T-helper 1 cell treated with Interleukin-12 subunit alpha and Interleukin-12 subunit beta and Interleukin-4 antibody, amounts not matched to agents 30 μg/mL and 1 μg/mL, for 36 hours (primary cell): ENCODE data around the gene UBE2D1.

ENCODE experiments used
- H3K27ac Mint-ChIP-seq: one replicate; pipeline ENCODE4 v1.8.0; 2021; ENCODE audit warnings: mild to moderate bottlenecking, mixed read lengths
- H3K27me3 Mint-ChIP-seq: one replicate; pipeline ENCODE4 v1.8.0; 2021; ENCODE audit warnings: low read depth, mixed read lengths
- H3K36me3 Mint-ChIP-seq: one replicate; pipeline ENCODE4 v1.8.0; 2021; ENCODE audit warnings: low read depth, mixed read lengths
- H3K4me1 Mint-ChIP-seq: one replicate; pipeline ENCODE4 v1.8.0; 2021; ENCODE audit warnings: low read depth, mixed read lengths
- H3K4me3 Mint-ChIP-seq: one replicate; pipeline ENCODE4 v1.8.0; 2021; ENCODE audit warnings: mild to moderate bottlenecking, moderate library complexity, mixed read lengths
- H3K9me3 Mint-ChIP-seq: one replicate; pipeline ENCODE4 v1.8.0; 2021; ENCODE audit warnings: mixed read lengths

UBE2D1 gene

DNA sequence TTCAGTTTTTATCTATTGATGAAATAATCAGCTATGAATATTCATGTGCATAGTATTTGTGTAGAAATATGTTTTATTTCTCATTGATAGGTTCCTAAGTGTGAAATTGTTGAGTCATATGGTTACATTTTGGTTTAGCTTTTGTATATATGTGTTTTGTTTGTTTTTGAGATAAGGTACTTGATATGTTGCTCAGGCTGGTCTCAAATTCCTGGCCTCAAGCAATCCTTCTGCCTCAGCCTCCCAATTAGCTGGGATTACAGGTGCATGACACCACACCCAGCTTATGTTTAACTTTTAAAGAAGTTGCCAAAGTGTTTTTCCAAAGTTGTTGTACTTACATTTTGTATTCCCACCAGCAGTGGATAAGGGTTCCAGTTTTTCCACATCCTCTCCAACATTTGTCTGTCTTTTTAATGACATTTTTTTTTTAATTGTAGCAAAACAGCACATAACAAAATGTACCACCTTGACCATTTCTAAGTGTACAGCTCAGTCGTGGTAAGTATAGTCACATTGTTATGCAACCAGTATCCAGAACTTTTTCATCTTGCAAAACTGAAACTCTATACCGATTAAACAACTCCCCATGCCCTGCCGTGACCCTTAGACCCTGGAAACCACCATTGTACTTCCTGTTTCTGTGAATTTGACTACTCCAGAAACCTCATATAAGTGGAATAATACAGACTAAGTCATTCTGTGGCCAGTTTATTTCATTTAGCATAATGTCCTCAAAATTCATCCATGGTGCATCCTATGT lies 12.6 kb upstream of the UBE2D1 start:
- no peak overlapping the region for H3K27ac Mint-ChIP-seq
- no peaks in the 10 kb centered on the region for H3K36me3 Mint-ChIP-seq
- H3K27me3 Mint-ChIP-seq = peaks cover 5% of the 10 kb centered on the region
- no peaks in the 10 kb centered on the region for H3K9me3 Mint-ChIP-seq
- H3K4me3 Mint-ChIP-seq = no peak overlapping the region
- H3K4me1 Mint-ChIP-seq = peaks cover 10% of the 10 kb centered on the region

DNA sequence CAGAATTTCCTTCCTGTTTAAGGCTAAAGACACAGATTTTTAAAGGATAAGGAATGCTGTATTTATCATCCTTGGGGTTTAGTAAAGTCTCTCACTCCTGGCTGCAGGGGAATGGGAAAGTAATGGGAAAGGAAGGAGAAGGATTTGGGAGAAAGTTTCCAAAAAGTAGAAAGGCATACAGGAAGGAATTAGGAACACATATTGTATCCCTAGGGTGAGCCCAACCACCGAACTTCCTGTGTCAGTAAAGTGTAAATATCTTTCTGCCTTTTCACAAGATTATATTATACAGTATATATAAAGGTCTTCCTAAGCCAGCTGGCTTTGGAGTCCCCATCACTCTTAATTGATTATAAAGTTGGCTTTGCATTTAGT lies 12.0 kb upstream of the UBE2D1 start:
- no peak overlapping the region for H3K4me3 Mint-ChIP-seq
- peaks cover 5% of the 10 kb centered on the region for H3K27me3 Mint-ChIP-seq
- H3K4me1 Mint-ChIP-seq = peaks cover 10% of the 10 kb centered on the region
- H3K36me3 Mint-ChIP-seq = no peaks in the 10 kb centered on the region
- H3K27ac Mint-ChIP-seq = no peak overlapping the region
- no peaks in the 10 kb centered on the region for H3K9me3 Mint-ChIP-seq

DNA sequence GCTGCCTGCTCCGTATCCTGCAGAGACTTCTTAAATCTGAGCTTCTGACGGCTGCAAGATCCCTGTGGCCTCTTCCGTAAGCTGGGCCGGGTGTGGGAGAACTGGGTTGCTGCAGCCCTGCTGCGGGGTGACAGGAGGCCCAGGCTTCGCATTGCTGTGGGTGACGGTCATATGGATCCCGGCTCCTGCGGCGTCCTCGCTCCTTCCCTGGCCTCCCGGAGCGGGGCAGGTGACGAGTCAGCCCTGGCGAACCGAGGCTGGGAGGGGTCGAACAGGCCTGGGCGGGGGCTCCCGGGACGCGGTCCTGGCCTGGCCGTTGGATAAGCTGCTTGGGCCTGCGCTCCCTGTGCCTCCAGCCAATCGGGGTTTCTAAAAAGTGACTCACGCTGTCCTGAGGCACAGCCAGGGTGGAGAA lies 7.8 kb upstream of the UBE2D1 start:
- H3K27ac Mint-ChIP-seq = no peak overlapping the region
- peaks cover 20% of the 10 kb centered on the region for H3K27me3 Mint-ChIP-seq
- peaks cover 10% of the 10 kb centered on the region for H3K4me1 Mint-ChIP-seq
- H3K9me3 Mint-ChIP-seq = no peaks in the 10 kb centered on the region
- no peaks in the 10 kb centered on the region for H3K36me3 Mint-ChIP-seq
- no peak overlapping the region for H3K4me3 Mint-ChIP-seq

DNA sequence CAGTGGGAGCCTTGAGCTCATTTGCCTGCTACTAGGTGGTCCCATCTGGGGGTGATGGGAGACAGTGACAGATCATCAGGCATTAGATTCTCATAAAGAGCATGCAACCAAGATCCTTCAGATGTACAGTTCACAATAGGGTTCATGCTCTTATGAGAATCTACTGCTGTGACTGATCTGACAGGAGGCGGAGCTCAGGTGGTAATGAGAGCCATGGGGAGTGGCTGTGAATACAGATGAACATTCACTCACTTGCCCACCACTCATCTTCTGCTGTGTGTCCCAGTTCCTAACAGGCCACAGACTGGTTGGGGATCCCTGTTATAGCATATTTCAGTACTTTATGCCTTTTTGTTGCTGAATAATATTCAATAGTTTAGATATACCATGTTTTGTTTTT lies 6.6 kb upstream of the UBE2D1 start:
- no peaks in the 10 kb centered on the region for H3K9me3 Mint-ChIP-seq
- H3K4me1 Mint-ChIP-seq = no peaks in the 10 kb centered on the region
- peaks cover 27% of the 10 kb centered on the region for H3K27me3 Mint-ChIP-seq
- H3K4me3 Mint-ChIP-seq = no peak overlapping the region
- no peaks in the 10 kb centered on the region for H3K36me3 Mint-ChIP-seq
- no peak overlapping the region for H3K27ac Mint-ChIP-seq

DNA sequence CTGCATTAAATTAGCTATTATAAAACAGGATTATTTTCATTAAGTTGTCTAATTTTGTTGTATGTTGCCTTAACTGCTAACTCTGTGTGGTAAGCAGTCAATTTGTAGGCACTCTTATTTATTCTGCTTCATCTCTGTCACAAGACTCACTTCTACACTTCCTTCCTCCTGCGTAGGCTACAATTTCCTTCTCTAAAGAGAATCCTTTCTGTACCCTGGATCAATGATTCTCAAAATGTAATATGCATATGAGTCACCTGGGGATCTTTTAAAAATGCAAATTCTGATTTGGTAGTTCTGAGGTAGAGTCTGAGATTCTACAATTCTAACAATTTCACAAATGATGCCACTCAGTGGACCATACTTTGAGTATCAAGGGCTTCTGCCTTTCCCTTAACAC lies 4.4 kb upstream of the UBE2D1 start:
- peaks cover 7% of the 10 kb centered on the region for H3K4me1 Mint-ChIP-seq
- H3K9me3 Mint-ChIP-seq = no peaks in the 10 kb centered on the region
- H3K36me3 Mint-ChIP-seq = no peaks in the 10 kb centered on the region
- no peak overlapping the region for H3K27ac Mint-ChIP-seq
- H3K27me3 Mint-ChIP-seq = peaks cover 27% of the 10 kb centered on the region
- no peak overlapping the region for H3K4me3 Mint-ChIP-seq

DNA sequence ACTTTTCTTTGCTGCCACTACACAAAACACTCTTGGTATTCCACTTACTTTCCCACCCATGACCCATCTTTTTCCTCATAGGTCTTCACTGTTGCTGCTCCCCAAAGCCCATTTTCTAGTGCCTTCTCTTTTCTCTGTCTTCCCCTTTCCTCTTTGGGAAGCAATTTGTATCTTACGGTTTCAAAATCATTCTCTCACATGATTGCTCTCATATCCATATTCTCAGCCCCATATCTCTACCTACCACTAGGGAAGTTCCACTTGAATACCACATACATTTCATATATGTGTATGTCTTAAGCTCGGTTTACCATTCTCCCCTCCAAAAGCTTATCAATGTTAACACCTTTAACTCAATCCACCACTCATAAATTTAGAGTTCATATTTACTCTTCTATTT lies 3.2 kb upstream of the UBE2D1 start:
- Mint-ChIP-seq H3K36me3 (peaks cover 6% of the 10 kb centered on the region), H3K27ac (no peak overlapping the region), H3K4me3 (no peak overlapping the region), H3K4me1 (peaks cover 15% of the 10 kb centered on the region), H3K9me3 (no peaks in the 10 kb centered on the region), H3K27me3 (peaks cover 27% of the 10 kb centered on the region)

DNA sequence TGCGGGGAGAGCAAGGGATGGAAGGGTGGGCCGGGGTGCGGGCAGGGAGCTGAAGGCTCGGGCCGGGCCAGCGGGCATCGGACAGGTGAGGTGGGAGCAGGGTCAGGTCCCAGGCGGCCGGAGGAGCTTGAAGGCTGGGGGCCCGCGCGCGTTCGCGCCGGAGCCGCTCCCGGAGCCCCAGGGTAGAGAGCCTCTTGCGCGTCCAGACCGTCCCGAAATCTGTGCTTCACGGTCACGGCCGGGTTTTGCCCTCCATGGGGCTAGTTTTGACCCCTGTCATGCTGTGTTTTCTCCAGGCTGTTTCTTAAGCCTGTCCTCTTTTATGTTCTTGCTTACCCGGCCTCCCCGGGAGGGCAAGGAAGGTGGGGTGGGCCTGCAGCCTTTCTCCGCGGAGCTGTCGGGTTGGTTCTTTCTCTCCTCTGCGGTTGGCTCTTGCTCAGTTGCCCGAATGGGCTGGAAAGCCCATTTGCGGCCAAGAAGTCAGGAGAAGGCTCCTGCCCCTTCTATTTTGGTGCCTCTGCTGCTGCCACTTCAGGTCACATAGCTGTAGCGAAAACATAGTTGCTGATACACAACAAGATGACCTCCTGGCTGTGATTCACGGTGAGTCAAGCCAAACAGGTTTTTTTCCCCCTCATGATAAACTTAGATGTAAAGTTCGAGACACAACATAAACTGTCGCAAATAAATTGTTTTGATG lies 650 bp downstream of the UBE2D1 start:
- H3K4me1 Mint-ChIP-seq = peaks cover 20% of the 10 kb centered on the region
- H3K4me3 Mint-ChIP-seq = peak overlapping the region; percentile 94
- H3K9me3 Mint-ChIP-seq = no peaks in the 10 kb centered on the region
- H3K36me3 Mint-ChIP-seq = peaks cover 7% of the 10 kb centered on the region
- peaks cover 17% of the 10 kb centered on the region for H3K27me3 Mint-ChIP-seq
- H3K27ac Mint-ChIP-seq = peak overlapping the region; percentile 71

DNA sequence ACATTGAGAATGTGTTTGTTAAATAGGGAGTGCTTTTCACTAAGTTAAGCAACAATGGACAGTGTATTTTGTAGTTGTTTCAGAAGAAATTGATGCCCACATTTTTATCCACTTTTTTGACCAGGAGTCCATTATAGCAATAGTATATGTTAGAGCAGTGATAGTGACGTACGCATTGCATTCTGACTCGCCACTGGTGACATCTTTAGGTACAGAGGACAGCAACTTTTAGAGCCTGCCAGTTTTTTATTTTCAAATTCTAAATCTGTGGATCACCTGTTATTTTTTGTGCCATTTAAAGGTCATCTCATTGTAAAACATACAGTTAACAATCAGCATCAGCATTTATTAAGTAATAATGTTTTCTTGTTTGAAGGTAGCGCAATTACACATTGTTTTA lies 1.4 kb downstream of the UBE2D1 start:
- H3K27ac Mint-ChIP-seq = no peak overlapping the region
- H3K9me3 Mint-ChIP-seq = no peaks in the 10 kb centered on the region

DNA sequence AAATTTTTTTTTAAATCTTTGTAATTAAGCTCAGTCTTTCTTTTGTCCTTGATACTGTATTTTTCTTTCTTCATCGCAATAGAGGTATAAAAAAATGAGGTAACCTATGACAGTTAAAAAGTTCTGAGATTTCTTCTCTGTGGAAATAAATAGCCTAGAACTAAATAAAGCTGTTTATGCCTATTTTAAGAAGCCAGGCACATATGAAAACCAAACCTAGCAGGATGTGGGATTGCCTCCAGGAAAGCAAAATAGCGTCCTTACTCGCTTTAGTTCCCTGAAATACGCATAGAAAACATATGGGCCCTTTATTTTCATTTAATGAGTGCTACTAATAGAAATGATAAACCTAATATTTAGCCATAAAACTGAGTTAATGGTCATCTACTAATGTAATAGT lies 6.6 kb downstream of the UBE2D1 start:
- no peak overlapping the region for H3K4me3 Mint-ChIP-seq
- no peaks in the 10 kb centered on the region for H3K9me3 Mint-ChIP-seq
- no peaks in the 10 kb centered on the region for H3K27me3 Mint-ChIP-seq
- H3K36me3 Mint-ChIP-seq = peaks cover 5% of the 10 kb centered on the region
- H3K27ac Mint-ChIP-seq = no peak overlapping the region
- H3K4me1 Mint-ChIP-seq = peaks cover 11% of the 10 kb centered on the region

More for the DNA sequence above, 1.4 kb downstream of the UBE2D1 start:
- Mint-ChIP-seq H3K4me1 (peaks cover 26% of the 10 kb centered on the region), H3K4me3 (peak overlapping the region; percentile 94), H3K27me3 (peaks cover 12% of the 10 kb centered on the region), H3K36me3 (peaks cover 7% of the 10 kb centered on the region)

DNA sequence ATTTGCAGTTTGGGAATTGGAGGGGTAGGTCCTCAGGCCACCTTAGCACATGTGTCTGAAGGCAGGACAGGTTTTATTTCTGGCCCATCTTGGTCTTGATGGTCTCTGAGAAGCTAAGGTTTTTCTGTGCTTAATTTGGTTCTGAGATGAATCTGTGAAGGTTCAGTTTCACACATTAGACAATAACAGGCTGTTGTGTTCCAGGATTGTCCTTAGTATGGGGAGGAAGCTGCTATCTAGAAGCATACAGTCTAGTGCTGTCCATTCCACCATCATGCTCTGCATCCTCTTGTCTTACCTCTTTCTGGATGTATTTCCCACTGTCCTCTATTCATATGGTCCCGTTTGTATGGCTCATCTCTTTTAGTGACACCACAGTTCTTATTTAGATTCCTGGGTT lies 7.1 kb downstream of the UBE2D1 start:
- Mint-ChIP-seq H3K9me3 (no peaks in the 10 kb centered on the region), H3K27me3 (no peaks in the 10 kb centered on the region), H3K4me1 (peaks cover 11% of the 10 kb centered on the region), H3K36me3 (peaks cover 4% of the 10 kb centered on the region), H3K4me3 (no peak overlapping the region), H3K27ac (no peak overlapping the region)

DNA sequence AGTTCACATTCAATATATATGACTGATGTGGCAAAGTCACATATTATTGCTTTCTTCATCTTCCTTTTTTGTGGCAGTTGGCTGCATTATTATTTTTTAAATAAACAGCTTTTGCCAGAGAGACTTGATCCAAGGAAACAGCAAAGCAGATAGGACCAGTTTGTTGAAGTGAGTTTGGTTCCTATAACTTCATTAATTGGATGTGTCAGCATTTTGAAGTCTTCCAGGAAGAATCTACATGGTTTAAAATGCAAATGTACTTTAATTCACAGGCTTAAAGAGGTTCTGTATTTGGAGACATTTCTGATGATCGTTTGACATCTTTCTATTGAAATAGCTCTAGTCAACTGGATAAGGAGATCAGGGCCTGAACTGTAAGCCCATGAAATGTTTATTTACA lies 13.2 kb downstream of the UBE2D1 start:
- Mint-ChIP-seq H3K27me3 (no peaks in the 10 kb centered on the region), H3K4me1 (peaks cover 4% of the 10 kb centered on the region), H3K36me3 (peaks cover 7% of the 10 kb centered on the region), H3K27ac (no peak overlapping the region), H3K9me3 (no peaks in the 10 kb centered on the region), H3K4me3 (no peak overlapping the region)

DNA sequence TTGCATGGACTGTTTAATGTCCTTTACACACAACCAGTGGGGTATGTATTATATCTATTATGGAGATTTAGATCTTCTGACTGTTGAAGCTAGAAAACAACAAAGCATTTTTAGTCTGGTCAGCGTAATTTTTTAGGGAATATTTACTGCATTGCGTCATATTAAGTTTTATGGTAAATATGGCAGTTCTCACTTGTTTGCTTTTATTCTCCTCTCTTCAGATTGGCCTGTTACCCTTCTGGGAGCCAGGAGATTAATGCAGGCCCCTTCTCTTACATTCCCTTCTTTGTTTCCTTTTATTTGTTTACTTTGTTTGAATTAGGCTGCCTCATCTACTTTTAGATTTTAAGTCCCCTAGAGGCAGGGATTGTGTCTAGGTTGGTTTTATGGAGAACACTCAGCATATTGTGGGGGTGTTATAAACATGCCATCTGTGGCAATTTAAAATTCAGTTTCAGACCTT lies 13.8 kb downstream of the UBE2D1 start:
- no peak overlapping the region for H3K4me3 Mint-ChIP-seq
- H3K27ac Mint-ChIP-seq = no peak overlapping the region
- peaks cover 7% of the 10 kb centered on the region for H3K36me3 Mint-ChIP-seq
- H3K9me3 Mint-ChIP-seq = no peaks in the 10 kb centered on the region
- H3K4me1 Mint-ChIP-seq = peaks cover 4% of the 10 kb centered on the region
- no peaks in the 10 kb centered on the region for H3K27me3 Mint-ChIP-seq

DNA sequence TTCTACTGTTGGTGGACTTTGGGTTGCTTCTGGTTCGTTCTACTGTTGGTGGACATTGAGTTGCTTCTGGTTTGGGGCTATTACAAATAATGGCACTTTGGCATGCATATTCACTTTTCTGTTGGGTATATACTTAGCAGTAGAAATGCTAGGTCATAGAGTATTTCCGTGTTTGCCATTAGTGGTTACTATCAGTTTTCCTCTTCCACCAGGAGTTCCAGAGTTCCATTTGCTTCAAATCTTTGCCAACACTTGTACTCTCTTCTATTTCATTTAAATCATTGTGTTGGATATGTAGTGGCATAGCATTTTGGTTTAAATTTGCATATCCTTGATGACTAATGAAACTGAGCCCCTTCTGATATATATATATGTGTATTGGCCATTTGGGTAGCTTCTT lies 15.2 kb downstream of the UBE2D1 start:
- H3K4me1 Mint-ChIP-seq = peaks cover 4% of the 10 kb centered on the region
- H3K27me3 Mint-ChIP-seq = no peaks in the 10 kb centered on the region
- H3K36me3 Mint-ChIP-seq = peaks cover 7% of the 10 kb centered on the region
- no peak overlapping the region for H3K27ac Mint-ChIP-seq
- no peaks in the 10 kb centered on the region for H3K9me3 Mint-ChIP-seq
- H3K4me3 Mint-ChIP-seq = no peak overlapping the region

DNA sequence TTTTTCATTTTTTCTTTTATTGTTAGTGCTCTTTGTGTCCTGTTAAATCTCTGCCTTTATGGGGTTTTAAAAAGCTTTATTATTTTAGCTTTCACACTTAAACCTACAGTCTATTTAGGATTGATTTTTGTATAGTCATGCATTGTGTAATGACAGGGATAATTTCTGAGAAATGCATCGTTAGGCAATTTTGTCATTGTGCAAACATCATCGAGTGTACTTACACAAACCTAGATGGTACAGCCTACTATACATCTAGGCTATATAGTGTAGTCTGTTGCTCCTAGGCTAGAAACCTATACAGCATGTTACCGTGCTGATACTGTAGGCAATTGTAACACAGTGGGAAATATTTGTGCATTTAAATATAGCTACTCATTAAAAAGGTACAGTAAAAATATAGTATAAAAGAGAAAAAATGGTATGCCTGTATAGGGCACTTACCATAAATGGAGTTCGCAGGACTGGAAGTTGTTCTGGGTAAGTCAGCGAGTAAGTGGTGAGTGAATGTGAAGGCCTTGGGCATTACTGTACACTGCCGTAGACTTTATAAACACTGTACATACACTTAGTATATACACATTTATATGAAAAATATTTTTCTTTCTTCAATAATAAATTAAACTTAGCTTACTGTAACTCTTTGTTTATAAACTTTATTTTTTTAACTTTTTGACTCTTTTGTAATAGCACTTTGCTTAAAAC lies 16.0 kb downstream of the UBE2D1 start:
- Mint-ChIP-seq H3K4me3 (no peak overlapping the region), H3K27me3 (no peaks in the 10 kb centered on the region), H3K4me1 (peaks cover 4% of the 10 kb centered on the region), H3K9me3 (no peaks in the 10 kb centered on the region), H3K27ac (no peak overlapping the region), H3K36me3 (peaks cover 4% of the 10 kb centered on the region)
